ENCODE data around the gene IL1RAPL1. TPM values are rescaled to one million over a fixed set of nuclear protein-coding genes. Genes with fewer than 3 reads are reported as not detected.
"Not testable (repeated sequence)": the region's sequence is repeated elsewhere in the genome, so short reads cannot be mapped to it uniquely, and the experiment has no call there.

IL1RAPL1 gene
- total RNA-seq, 2 donors from 2014 or later = 0.54 TPM; not detected in 1

DNA sequence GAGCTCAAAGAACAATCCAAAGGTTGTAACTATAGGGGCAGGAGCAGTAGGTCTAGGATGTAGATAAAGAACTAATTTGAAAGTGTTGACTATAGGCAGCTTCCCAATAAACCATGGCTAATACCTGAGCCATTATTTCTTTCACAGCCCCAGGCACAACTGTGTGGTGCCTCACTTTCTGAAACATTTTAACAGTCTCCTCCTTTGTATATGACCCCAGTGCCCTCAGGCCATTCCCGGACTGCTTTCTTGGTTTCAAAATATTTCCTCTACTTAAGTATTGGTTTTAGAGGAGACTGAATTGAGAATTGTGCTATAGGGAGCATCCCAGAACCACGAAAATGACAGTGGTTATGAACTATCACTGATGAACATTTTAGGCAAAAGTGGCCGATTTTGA, 728.7 kb downstream of the IL1RAPL1 start:
- H3K9me3 ChIP-seq = no peaks in the 10 kb centered on the region
- no peaks in the 10 kb centered on the region for H3K36me3 ChIP-seq
- no peak overlapping the region for H3K4me3 ChIP-seq
- no peaks in the 10 kb centered on the region for H3K4me1 ChIP-seq (ENCODE audit: control insufficient read depth in 1 of 2, low read depth in 2 of 2)
- DNase-seq (ENCODE audit: low spot score) (no peak), ATAC-seq (ENCODE audit: insufficient number of reproducible peaks, low FRiP score, low read depth) (no peak)
- TF ChIP-seq, protein P1, sequence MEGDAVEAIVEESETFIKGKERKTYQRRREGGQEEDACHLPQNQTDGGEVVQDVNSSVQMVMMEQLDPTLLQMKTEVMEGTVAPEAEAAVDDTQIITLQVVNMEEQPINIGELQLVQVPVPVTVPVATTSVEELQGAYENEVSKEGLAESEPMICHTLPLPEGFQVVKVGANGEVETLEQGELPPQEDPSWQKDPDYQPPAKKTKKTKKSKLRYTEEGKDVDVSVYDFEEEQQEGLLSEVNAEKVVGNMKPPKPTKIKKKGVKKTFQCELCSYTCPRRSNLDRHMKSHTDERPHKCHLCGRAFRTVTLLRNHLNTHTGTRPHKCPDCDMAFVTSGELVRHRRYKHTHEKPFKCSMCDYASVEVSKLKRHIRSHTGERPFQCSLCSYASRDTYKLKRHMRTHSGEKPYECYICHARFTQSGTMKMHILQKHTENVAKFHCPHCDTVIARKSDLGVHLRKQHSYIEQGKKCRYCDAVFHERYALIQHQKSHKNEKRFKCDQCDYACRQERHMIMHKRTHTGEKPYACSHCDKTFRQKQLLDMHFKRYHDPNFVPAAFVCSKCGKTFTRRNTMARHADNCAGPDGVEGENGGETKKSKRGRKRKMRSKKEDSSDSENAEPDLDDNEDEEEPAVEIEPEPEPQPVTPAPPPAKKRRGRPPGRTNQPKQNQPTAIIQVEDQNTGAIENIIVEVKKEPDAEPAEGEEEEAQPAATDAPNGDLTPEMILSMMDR (IDR thresholded peaks at IDR 0.05) = no peak
- H3K27me3 ChIP-seq (replicated peaks; ENCODE audit: insufficient read depth) = no peaks in the 10 kb centered on the region
- H3K27ac ChIP-seq = no peak overlapping the region

- Histone ChIP-seq H3K27me3 (replicated peaks; ENCODE audit: insufficient read depth) (no peaks in the 10 kb centered on the region), H3K4me3 (no peak overlapping the region), H3K36me3 (no peaks in the 10 kb centered on the region), H3K27ac (no peak overlapping the region), H3K9me3 (no peaks in the 10 kb centered on the region), H3K4me1 (ENCODE audit: control insufficient read depth in 1 of 2, low read depth in 2 of 2) (no peaks in the 10 kb centered on the region)
- TF ChIP-seq, protein P1 (IDR thresholded peaks at IDR 0.05) = no peak
- ATAC-seq (ENCODE audit: insufficient number of reproducible peaks, low FRiP score, low read depth) = no peak
- DNase-seq (ENCODE audit: low spot score) = no peak
Observed at GRCh38 chrX:29318012-29318411, 730.8 kb downstream of the IL1RAPL1 start.

DNA sequence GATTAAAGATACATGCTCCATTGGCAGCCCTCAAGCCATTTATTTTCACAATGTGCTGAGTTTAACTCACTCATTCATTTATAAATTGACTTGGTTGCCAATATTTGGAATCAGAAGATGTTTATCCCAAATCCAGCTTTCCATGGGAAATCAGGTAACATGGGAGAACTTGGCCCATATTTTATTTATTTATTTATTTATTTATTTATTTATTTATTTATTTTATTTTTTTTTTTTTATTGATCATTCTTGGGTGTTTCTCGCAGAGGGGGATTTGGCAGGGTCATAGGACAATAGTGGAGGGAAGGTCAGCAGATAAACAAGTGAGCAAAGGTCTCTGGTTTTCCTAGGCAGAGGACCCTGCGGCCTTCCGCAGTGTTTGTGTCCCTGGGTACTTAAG, 745.2 kb downstream of the IL1RAPL1 start:
- not testable (repeated sequence) for H3K9me3 ChIP-seq; ATAC-seq (ENCODE audit: insufficient number of reproducible peaks, low FRiP score, low read depth); H3K4me1 ChIP-seq (ENCODE audit: control insufficient read depth in 1 of 2, low read depth in 2 of 2); H3K27me3 ChIP-seq (replicated peaks; ENCODE audit: insufficient read depth); H3K27ac ChIP-seq; H3K36me3 ChIP-seq; DNase-seq (ENCODE audit: low spot score); H3K4me3 ChIP-seq

DNA sequence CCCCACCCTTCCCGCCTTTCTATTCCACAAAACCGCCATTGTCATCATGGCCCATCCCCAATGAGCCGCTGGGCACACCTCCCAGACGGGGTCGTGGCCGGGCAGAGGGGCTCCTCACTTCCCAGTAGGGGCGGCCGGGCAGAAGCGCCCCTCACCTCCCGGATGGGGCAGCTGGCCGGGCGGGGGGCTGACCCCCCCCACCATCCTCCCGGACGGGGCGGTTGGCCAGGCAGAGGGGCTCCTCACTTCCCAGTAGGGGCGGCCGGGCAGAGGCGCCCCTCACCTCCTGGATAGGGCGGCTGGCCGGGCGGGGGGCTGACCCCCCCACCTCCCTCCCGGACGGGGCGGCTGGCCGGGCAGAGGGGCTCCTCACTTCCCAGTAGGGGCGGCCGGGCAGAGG, 745.8 kb downstream of the IL1RAPL1 start:
- H3K27ac ChIP-seq; H3K4me3 ChIP-seq; H3K9me3 ChIP-seq; H3K36me3 ChIP-seq; H3K4me1 ChIP-seq (ENCODE audit: control insufficient read depth in 1 of 2, low read depth in 2 of 2); DNase-seq (ENCODE audit: low spot score); ATAC-seq (ENCODE audit: insufficient number of reproducible peaks, low FRiP score, low read depth); H3K27me3 ChIP-seq (replicated peaks; ENCODE audit: insufficient read depth): not testable (repeated sequence)

- DNase-seq (ENCODE audit: low spot score) (no peak), ATAC-seq (ENCODE audit: insufficient number of reproducible peaks, low FRiP score, low read depth) (no peak)
- H3K9me3 ChIP-seq = no peaks in the 10 kb centered on the region
Observed at GRCh38 chrX:29348288-29348687, 761.0 kb downstream of the IL1RAPL1 start.

DNA sequence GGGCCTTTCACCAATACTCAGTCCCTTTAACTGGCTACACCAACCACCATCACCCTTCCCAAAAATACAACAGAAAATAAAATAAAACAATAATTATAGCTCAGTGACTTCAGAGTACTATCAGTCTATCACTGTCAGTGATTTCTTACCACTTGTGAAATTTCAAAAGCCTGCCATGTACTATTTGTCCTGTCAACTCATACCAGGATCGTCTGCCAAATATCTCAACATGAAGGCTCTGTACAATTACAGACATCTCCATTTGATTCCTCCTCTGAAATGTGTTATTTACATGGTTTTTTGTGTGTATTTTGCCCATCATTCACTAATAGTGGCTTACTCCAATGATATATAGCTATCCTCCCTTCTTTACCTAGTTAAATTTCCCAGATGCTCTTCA, 772.0 kb downstream of the IL1RAPL1 start:
- H3K36me3 ChIP-seq = no peaks in the 10 kb centered on the region
- no peak overlapping the region for H3K4me3 ChIP-seq
- TF ChIP-seq, protein P1 (IDR thresholded peaks at IDR 0.05) = no peak
- no peaks in the 10 kb centered on the region for H3K27me3 ChIP-seq (replicated peaks; ENCODE audit: insufficient read depth)
- no peak overlapping the region for H3K27ac ChIP-seq
- H3K4me1 ChIP-seq (ENCODE audit: control insufficient read depth in 1 of 2, low read depth in 2 of 2) = no peaks in the 10 kb centered on the region
- ATAC-seq (ENCODE audit: insufficient number of reproducible peaks, low FRiP score, low read depth) = no peak
- H3K9me3 ChIP-seq = no peaks in the 10 kb centered on the region
- DNase-seq (ENCODE audit: low spot score) = no peak

More at GRCh38 chrX:29348288-29348687, 761.0 kb downstream of the IL1RAPL1 start:
- no peak overlapping the region for H3K27ac ChIP-seq
- no peaks in the 10 kb centered on the region for H3K27me3 ChIP-seq (replicated peaks; ENCODE audit: insufficient read depth)
- H3K4me1 ChIP-seq (ENCODE audit: control insufficient read depth in 1 of 2, low read depth in 2 of 2) = no peaks in the 10 kb centered on the region
- no peak overlapping the region for H3K4me3 ChIP-seq
- H3K36me3 ChIP-seq = no peaks in the 10 kb centered on the region
- TF ChIP-seq, protein P1 (IDR thresholded peaks at IDR 0.05) = no peak

DNA sequence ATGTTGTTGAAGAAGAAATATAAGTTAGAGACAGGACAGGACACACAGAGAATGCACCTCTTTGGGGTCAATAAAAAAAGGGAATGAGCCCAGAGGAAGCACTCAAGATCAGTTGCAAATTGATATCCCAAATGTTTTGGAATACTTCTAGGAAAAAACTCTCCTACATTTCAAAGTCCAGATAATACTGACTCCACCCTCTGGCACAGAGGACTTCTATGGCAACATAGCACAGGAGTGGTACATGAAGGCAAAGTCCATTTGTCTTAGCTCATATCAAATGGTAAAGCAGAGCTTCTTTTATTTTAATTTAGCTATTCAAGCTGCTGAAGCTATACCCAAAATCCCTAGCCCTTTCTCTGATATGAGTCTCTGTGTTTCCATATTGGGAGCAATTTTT, 787.5 kb downstream of the IL1RAPL1 start:
- H3K4me1 ChIP-seq (ENCODE audit: control insufficient read depth in 1 of 2, low read depth in 2 of 2); H3K9me3 ChIP-seq; ATAC-seq (ENCODE audit: insufficient number of reproducible peaks, low FRiP score, low read depth); H3K27me3 ChIP-seq (replicated peaks; ENCODE audit: insufficient read depth); H3K36me3 ChIP-seq; H3K27ac ChIP-seq; DNase-seq (ENCODE audit: low spot score); H3K4me3 ChIP-seq: not testable (repeated sequence)

Measured in thoracic aorta (tissue), 2 donors.